NCI-H2029 treated with DMSO at 0.1 percent for 48 hours (cell line): ENCODE results near the gene TAT.

Experiments used
- DNase-seq: peaks from one replicate; lab custom pipeline; 2025; lab: John Stamatoyannopoulos, UW

The TAT gene

DNA sequence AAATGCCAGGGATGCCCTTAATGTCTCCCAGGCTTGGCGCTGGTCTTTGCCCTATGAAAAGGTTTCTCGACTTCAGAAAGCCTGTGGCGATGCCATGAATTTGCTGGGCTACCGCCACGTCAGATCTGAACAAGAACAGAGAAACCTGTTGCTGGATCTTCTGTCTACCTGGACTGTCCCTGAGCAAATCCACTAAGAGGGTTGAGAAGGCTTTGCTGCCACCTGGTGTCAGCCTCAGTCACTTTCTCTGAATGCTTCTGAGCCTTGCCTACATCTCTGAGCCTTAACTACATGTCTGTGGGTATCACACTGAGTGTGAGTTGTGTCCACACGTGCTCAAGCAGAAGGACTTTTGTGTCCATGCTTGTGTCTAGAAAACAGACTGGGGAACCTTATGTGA is 39.2 kb downstream of the TAT start:
- DNase-seq, result no peak

DNA sequence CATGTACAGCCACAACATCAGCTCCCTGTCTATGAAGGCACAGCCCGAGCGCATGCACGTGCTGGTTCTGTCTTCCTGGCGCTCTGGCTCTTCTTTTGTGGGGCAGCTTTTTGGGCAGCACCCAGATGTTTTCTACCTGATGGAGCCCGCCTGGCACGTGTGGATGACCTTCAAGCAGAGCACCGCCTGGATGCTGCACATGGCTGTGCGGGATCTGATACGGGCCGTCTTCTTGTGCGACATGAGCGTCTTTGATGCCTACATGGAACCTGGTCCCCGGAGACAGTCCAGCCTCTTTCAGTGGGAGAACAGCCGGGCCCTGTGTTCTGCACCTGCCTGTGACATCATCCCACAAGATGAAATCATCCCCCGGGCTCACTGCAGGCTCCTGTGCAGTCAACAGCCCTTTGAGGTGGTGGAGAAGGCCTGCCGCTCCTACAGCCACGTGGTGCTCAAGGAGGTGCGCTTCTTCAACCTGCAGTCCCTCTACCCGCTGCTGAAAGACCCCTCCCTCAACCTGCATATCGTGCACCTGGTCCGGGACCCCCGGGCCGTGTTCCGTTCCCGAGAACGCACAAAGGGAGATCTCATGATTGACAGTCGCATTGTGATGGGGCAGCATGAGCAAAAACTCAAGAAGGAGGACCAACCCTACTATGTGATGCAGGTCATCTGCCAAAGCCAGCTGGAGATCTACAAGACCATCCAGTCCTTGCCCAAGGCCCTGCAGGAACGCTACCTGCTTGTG is 40.0 kb downstream of the TAT start:
- DNase-seq, result no peak

DNA sequence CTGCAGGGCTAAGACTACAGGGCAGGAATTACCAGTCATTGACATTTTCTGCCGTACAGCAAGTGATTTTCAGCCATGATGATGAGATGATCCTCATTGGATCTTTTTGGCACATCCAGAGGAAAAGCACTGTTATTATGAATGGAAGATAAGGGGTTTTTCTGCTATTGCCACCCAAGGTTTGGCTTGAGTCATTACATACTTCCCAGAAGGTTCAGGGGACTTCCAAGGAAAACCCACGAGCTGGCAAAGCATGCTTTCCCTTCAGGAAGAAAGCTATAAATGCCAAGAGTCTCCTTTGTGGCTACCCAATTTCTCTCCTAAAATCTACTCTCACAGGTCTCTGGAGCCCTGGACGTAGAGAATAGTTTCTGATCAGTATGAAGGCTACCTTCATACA is 44.5 kb downstream of the TAT start:
- no peak for DNase-seq

DNA sequence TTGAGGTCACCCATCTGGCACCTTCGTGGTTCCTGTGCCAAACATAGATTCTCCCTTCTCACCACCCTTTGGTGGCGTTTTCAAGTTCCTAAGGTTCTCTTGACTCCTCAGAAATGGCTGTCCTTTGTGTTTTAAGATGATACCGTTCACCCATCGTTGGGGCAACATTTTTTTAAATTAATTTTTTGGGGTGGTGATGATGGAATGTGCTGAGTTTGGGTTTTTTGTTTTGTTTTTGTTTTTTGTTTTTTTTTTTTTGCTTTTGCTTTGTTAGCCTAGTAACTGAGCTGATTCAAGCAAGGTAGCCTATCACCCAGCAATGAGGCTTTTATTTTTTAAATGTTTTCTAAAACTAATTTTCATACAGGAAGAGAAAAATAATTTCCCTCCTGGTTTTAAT is 48.0 kb downstream of the TAT start:
- DNase-seq, result no peak

DNA sequence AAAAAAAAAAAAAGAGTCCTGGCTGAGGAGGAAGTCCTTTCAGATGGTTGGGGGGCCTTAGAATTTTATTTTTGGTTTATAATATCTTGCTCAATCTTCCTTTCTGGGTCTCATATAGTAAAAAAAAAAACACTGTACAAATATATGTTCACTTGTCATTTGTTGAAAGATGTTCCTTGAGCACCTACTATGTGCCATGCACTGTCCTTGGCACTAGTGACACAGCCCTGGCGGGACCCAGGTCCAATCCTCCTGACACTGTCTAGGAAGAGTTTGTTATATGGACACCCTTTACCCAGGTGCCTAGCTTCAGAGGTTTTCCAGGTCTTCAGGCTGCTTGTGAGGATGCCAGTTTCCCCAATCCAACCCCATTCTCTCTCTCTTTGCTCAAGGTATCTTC is 48.6 kb downstream of the TAT start:
- DNase-seq, result no peak

DNA sequence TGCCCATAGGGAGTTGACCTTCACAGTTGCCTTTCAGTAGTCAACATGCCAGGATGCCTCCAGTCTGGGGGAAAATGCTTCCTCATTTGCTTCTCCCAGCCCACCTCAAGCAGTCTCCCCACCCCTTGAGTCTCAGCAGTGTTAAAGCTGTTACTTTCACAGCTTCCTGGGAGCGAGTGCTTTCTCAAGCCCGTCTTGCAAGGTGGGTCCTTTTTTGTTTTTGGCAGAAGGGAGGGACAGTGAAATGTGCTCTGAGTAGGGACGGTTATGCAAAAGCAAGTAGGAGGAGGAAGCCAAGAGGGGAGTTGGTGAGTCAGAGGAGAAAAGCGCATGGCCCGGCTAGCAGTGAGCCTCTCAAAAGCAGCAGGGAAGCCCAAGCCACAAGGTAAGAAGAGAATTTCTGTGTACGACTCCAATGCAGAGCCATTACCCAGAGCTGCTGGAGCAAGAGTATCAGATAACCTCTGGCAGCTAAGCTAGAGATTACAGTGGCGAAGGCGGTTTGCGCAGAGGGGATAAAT is 50.7 kb downstream of the TAT start, which contains the start of gene CHST4:
CHST4 (plus strand) TSS at position 316 of the 521 bp plus-strand sequence. CDS start 10,252 bp downstream, outside the sequence.
- no peak for DNase-seq

DNA sequence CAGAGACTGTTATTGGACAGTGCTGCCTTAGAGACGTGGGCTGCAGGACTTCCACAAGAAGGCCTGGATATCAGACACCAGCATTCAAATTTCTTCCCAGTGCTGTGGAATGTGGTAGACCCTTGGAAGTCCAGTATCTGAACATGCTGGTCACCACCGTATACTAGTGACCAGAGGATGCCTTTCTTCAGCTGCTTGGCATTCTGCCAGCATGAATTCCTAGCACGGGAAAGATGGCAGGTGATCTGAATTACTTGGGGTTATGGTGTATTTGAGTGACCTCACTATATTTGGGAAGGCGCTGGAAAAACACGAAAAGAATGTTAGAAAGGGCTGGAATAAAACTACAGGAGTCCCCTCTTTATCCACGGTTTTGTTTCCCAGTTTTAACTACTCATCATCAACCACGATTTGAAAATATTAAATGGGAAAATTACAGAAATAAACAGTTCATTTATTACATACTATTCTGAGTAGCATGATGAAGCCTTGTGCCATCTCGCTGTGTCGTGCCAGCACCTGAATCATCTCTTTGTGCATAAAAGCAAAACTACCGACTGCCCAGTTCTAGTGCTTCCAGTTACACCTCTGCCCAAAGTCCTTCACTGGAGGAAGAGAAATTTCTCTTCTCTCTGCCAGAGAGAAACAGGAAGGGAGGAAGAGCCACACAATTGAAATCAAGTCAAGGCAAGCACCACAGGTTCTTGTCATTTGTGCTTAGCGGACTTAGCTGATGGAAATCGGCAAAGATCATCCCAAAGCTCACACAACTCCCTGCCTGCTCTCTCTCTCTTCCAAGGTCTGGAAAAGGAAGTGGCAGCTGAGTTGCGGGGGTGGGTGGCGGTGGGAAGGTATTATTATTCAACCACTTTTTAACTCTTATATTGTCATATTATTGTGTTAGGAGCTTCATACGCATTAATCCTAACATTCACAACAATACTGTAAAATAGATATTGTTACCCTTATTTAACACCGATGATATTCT is 52.0 kb downstream of the TAT start:
- no peak for DNase-seq

DNA sequence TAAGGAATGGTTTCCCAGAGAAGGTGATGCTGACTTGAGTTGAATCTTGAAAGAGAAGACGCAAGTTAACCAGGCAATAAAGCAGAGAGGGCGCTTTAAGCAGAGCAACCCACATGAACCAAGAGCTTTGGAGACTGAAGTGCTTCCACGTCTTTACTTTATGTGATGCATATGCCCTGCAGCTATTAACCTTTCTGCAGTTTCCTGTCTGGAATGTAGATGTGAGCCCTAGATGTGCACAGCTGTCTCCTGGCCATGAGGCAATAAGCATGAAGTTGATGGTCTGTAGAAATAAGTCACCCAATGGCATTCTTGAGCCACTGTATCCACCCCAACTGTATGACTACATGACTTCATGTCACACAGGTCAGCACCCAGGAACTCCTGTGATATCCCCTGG is 56.3 kb downstream of the TAT start:
- no peak for DNase-seq
